Astrocyte of the hippocampus (primary cell): Measurements from ENCODE around the gene CMSS1.
"Not testable (repeated sequence)": the region's sequence is repeated elsewhere in the genome, so short reads cannot be mapped to it uniquely, and the experiment has no call there.

Experiments used
- DNase-seq: peaks from one replicate; pipeline ENCODE4 v3.0.0; 2011; ENCODE audit warnings: low read depth, low spot score

CMSS1 gene

DNA sequence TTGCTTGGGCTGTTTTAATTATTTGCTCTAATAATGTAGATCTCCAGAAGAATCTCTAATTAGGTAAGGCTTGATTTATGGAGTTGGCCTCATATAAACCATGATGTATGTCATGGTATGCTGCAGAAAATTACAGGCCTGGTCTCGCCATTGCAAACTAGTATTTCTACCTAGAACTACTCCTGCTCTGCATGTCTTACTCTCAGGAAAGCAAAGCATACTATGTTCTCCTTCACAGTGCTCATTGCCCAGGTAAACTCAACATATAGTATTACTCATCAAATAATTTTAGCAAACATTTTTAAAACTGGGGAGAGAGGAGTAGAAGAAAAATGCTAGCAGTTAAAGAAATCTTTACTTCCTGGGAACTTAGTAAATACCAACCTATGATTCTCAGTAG lies 205.9 kb downstream of the CMSS1 start:
- DNase-seq = no peak

DNA sequence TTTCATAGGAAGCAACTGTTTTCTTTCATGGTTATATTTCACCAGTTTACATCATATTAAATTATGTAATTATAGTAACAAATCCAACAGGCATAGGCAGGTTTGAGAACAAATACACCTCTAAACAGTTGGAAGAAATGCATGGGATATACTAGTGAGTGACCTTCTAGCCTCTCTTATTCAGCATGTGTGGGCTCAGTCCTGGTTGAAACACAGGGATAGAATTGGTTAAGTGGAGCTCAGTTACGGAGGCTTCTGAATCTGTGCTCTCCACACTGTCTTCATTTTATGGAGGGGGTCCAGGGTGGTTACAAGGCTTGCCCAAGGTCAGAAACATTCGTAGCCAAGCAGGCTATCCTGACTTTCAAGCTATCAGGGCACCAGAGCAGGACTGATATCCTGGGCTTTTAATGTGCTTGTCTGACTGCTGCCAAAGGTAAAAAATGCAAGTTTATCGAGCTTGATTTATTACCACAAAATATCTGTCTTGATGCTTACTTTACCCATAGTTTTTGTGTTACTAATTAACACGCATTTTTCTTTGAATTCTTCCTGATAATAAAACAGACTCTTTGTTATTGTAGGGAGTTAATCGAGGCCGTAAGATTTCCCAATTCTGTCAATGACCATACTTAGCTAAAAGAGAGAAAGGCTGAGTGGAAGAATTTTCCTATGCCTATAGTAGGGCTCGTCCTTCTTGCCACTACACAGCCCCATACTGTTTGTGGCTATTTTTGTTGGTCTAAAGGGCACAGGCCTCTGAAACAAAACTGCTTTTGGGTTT lies 207.1 kb downstream of the CMSS1 start:
- DNase-seq = peak; percentile 65

DNA sequence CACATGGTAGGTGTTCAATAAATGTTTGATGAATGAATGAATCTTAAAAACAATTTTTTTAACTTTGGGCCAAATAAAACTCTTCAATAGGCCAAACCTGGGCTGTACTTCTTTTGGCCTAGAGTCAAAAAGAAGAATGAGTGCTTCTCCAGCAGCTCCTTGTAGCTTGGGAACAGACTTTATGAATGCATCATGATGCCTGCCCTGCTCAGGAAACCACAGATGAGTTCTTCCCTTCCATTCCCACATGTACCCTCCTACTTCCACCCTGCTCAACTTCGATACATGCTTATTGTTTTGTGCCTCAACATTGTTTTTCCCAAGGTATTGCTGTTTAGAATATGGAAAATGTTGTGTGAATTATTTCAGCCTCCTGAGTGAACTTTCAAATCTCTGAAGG lies 209.7 kb downstream of the CMSS1 start:
- DNase-seq = no peak

DNA sequence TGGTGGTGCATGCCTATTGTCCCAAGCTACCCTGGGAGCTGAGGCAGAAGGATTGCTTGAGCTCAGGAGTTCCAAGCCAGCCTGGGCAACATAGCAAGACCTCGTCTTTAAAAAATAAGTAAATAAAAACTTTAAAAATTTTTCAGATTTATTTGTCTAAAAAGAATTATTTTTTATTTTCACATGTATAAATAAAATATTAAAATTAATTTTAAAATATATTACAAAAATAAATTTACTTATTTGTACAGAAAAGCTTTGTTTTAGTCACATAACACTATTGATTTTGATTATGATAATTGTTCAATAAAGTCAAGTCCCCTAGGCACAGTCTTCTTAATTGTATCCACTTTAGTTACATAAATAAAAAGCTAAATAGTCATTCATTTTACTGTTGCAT lies 211.4 kb downstream of the CMSS1 start:
- DNase-seq = no peak

DNA sequence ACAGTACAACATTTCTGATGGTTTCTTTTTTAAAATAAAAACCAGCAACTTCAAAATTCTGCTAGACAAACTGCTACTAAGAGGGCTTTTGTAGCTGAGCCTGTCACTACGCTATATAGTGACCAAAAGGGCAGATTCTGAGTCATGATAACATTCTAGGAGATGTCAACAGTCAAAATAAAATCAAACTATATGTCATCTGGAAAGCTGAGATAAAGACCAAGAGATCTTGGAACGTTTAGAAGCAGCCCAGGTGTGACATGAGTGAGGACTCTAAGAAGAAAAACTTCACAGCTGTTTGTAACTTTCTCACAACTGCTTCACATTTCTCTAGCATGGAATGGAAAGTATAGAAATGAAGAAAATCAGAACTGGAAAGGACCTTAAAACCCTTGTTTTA lies 212.0 kb downstream of the CMSS1 start:
- DNase-seq = no peak

DNA sequence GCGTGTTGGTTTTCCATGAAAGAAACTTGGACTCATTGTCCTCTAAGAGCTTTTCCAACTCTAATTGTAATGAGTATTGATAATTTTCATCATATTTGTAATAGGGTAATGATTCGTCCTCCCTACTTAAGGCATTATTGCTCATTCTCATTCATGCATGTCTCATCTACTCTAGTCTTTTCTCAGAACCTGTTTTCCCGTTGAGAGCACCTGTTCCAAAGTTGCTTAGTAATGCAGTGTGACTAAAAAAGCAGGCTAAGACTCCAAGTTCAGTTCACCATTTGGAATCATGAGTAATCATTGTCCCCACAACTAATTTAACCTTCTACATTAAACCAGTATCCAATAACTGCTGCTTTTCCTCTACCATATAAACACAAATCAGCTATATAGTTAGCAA lies 212.7 kb downstream of the CMSS1 start:
- no peak for DNase-seq

DNA sequence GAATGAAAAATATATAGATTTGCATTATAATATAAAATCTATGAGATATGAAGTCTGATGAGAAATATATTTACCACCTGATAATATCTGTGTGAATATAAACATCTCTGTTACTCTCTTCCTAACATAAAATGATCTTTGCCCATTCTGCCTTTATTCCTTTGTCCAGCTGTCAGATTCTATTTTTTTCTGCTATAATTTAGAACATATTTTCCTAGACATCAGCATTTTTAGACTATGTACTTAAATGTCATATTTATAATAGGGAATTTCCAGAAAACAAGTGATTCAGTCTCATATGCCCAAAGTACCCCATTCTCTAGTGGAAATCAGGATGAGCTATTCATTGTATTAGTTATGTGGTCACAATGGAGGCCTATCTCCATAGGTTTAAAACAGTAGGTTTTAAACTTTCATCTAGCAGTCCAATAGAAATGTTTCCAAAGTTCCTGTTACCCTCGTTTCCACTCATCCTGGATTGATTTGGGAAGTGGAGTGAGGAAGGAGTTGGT lies 213.3 kb downstream of the CMSS1 start:
- DNase-seq = no peak

DNA sequence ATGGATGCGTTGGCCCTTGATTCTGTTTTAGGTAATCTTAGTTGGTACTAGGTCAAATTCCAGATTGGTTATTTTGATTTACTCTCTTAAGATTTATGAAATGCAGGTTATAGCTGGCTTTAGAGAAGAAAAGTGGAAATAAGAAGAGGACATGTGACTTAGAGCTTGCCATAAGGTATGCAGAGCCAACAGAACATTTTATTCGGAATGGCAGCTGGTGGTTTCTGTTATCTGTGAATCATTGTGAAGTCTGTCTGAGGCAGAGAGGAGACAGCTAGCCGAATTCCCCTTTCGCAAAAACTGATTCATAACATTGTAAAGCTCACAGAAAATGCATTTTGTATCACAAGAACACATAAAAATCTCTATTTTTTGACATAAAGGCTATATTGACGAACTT lies 214.6 kb downstream of the CMSS1 start:
- peak; percentile 88 for DNase-seq

DNA sequence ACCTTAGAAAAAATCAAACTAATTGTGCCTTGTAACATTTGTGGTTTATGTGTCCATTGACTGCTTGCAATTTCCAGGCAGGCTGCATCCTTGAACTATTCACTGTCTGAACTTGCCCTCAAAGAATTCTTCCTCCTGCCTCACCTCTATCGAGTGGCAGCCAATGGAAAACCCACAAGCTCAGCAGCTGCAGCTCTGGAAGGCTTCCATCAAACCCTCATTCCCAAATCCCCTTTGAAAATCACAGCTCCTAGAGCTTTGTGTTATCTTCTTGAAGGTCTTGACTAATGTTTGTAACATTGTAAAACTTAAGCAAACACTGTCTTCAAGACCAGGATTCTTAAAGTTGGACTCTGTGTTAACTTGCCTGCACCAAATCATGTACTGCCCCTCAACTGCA lies 215.5 kb downstream of the CMSS1 start:
- DNase-seq = peak; percentile 91

DNA sequence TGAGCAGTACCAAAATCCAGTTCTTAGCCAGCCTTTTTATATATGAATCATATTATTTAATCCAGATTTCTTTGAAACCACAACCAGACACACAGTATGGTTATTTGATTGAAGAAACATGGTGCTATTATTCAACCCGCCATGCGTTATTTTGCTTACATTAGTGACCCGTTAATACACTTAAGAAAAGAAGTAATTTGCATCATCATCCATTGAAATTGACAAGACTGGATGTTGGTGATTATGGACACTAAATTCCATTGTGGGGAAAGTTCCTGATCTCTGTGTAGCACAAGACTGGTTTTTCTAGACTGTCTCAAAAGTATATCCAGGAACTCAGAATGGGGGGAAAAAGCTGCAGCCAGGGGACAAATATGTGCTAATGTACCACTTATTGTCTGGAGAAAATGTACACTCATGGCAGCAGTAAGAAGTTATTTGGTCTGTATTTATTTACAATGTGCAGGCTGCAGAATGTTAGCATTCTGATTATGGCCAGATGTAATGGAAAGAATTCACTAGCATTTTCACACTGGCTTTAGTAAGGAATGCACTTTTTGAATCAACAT lies 216.3 kb downstream of the CMSS1 start:
- DNase-seq = peak; percentile 81

DNA sequence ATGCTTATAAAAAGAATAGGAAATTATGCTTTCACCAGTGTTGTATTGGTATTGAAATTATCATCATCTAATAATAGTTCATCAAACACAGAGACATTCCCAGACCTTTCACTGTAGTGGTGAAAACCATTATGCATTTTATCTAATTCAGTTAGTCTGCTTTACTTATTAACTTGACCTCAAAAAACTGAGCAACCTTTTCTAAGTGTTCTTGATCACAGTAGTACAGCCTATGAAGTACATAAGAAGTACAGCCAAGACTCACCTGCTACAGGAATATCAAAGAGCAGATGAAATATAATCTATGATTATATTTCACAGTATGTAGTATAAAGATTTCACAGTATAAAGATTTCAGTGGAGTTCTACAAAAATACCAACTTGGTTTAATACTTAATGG lies 221.4 kb downstream of the CMSS1 start:
- no peak for DNase-seq

DNA sequence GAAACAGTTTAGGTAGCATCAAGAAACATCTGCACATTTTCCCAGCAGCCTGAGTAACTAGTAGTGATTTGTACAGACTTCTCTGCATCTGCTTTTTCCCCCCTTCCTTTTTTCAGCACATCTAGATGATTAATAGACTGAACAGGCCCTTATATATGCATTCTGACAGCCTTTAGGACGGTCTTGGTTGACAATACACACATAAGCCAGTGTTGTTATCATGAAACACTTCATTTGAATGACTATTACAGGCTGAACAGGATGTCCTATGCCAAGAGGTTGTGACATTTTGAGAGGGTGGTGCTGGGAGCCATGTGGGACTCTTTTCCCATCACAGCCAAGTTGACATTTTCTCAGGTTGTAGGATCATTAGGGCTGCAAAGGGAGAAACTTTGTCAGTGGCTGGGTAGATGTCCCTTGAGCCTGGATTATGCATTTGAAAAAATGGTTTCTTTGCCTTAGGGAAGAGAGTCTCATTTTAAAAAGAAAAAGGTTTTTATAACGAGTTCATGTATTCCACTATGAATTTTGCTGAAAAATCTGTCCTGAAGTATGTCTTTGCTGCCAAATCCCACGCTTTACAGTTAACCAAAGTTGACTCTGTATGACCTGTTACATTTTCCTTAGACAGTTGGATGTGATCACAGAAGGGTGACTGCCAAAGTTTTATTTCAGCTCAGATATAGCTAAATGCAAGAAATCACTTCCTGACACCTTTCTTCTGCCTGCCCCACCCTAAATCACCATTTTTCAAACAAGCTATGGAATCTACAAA lies 223.0 kb downstream of the CMSS1 start:
- DNase-seq = no peak

DNA sequence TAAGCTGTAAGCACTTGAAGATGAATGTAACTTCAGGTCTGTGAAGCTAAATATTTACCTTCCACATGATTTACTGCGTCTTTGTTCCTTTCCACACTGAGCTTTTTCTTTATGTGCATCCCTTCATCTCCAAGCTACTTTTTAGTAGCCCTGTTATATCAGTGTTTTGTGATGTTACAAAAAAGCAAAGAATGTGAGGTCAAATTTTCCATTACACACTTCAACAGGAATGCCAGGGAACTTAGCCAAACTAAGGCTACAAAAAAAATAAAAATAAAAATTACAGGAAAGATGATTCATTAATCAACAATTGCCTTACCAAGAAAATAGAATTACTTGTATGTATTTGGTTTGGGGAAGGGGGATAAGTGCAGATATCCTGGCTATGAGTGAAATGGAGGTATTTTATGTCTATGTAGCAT lies 223.7 kb downstream of the CMSS1 start:
- peak; percentile 90 for DNase-seq

DNA sequence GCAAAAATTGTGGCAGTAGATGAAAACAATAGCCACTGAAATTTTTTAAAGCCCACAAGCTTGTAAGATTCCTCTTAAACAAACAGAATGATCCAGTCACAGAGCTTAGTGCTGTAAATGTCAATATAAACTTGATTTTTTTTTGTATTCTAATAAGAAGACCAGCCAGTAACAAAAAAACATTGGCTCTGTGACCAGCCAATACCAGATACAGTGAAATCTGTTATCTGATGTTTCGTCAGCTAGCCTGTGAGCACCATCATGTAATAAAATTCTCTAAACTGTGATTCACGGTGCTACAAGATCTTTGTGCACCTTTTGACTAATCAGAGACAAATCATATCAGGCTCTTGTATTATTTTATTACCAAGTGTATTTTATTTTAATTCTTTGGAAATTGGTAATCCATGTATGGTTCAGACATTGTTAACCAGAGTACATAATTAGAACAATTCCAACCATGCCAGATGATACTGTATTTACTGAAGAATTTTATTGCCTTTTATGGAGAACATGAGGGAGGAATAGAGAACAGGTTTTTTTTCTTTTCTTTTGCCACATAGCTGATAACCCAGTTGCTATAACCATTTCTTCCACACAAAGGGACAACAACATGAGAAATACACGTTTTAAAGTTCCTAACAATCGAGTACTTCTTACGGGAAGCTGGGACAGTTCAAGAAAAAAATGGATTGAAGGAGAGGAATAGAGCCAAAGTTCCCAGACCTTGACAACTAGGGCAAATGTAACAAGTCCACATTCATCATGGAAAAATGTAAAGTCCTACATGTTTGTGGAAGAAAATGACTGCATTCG lies 224.7 kb downstream of the CMSS1 start:
- DNase-seq = peak; percentile 81

DNA sequence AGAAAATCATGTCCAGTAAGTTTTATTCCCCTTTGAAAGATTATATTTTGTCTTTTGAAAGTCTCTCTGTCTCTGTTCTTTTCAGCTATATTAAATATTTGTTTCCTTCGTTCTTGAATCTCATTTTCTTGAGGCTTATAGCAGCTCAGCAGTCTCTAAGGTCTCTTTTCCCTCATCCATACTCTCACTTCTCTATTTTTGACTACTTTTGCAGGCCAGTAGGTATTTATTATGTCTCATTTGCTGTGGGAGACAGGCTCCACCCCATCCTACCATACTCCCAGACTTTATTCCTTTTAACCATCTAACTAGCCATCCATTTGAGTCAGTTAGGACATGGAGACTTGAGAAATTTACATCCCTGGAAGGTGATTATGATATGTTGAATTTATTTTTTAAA lies 225.6 kb downstream of the CMSS1 start:
- DNase-seq = no peak

DNA sequence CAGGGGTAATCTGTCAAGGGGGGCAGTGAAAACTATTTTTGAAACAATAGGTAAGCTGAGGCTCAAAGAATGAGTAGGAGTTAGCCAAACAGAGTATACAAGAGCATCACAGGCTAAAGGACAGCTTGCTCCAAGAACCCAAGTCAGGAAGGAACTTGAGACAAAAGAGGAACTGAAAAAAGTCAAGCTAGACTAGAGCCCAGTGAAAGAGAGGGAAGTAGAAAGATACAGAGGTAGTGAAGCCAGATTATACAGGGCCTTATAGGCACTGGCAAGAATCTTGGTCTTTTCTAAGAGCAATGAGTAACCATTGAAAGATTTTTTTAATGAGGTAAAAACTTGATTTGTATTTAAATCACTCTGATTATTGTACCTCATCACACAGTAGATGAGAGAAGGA lies 226.7 kb downstream of the CMSS1 start:
- no peak for DNase-seq

DNA sequence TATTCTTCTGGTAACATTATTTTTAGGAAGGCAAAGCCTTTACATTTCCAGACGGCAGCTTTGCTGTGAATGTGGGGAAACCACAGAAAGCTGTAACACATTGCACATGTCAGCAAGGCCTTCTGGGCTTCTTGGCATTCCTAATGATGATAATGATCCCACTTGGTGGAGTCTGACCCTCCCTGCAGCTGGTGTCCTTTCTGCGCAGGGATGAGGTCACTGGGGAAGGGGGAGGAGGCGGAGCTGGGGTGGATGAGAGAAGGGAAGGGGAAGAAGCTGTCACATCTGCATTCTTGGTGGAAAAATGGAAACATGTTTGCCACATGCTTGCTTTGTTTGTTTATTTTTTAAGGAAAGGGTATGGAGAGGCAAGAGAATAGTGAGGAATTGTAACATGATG lies 228.0 kb downstream of the CMSS1 start:
- DNase-seq = peak; percentile 80

DNA sequence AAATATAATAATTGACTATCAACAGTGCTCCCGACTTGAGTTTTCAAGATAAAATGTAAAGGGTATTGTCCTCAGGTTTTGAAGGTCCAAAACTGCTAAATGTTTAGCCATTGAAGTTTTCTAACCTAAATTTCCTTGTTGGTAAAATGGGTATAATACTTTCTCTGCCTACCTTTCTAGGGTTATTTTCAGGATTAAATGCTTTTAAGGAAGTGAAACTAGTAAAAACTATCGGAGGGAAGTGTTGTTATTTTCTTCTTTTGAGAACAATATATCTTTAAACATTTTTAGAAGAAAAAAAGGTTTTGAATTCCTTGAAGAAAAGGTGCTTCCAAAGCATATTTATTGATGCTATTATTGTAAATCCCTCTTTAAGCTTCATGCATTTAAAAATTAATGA lies 229.3 kb downstream of the CMSS1 start:
- no peak for DNase-seq

DNA sequence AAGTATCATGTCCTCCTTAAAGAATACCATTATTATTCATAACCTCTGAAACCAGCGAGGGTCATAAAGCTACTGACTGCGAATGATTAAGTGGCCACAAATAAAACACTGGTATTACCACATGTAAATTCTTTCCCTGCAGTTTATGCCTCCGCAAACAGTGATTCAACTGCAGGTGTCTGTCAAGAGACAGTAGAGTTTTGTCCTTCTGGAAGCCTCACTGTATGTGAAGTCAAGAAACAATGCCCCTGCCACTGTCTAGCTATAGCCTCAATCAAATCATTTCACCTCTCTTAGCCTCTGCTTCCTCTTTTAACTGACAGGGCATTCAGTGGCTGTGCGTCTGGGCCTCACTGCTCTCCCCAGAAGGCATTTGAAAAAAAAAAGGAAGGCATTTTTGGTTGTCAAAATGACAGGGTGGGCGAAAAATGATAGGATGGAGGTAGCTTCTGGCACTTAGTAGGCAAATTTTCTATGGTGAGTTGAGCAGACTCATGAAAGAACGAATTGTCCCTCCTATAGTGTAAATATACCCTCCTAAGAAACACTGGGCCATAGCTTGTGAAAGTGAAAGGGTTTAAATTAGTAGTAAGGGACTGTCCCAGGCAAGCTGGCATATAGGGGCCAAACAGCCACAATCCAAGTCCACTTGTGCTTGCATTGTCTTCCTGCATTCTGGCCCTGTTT lies 229.9 kb downstream of the CMSS1 start:
- DNase-seq = peak; percentile 75

DNA sequence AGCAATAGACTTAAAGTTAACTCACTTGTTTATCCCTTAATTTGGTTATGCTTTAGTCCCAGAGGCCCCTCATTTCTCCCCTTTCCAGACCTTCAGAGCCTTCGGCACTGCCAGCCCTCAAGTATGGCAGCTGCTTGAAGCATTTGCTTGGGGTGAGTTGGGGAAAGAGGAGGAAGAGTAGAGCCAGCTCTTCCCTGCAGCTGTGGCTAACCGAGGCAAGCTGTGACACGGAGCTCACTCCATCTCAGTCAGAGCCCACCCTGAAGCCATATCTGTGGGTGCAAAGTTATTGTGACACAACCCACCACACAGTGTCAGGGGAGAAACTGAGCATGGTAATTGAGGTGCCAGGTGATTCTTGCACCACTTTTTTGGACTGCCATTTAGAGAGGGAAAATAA lies 230.6 kb downstream of the CMSS1 start:
- DNase-seq = no peak

DNA sequence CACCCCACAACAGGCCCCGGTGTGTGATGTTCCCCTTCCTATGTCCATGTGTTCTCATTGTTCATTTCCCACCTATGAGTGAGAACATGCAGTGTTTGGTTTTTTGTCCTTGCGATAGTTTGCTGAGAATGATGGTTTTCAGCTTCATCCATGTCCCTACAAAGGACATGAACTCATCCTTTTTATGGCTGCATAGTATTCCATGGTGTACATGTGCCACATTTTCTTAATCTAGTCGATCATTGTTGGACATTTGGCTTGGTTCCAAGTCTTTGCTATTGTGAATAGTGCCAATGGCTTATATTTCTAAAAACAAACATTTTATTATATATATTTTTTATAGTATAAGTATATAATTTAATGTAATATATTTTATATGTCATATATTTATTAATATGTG lies 233.9 kb downstream of the CMSS1 start:
- not testable (repeated sequence) for DNase-seq
